Stimulated activated CD8-positive, alpha-beta memory T cell treated with anti-CD3 and anti-CD28 coated beads, Interleukin-2, amount 100 ng/mL, for 1 hour (primary cell): Measurements from ENCODE around the gene TICAM1.
A peak's percentile ranks its signal among the peaks of the same experiment; 100 is the strongest.
"Not testable (repeated sequence)": the region's sequence is repeated elsewhere in the genome, so short reads cannot be mapped to it uniquely, and the experiment has no call there.

Experiments
- DNase-seq, 2 donors: peaks; one replicate each; pipeline ENCODE4 v3.0.0-alpha.2; 2020; ENCODE audit warnings: low read depth in 2 of 2

TICAM1 gene

DNA sequence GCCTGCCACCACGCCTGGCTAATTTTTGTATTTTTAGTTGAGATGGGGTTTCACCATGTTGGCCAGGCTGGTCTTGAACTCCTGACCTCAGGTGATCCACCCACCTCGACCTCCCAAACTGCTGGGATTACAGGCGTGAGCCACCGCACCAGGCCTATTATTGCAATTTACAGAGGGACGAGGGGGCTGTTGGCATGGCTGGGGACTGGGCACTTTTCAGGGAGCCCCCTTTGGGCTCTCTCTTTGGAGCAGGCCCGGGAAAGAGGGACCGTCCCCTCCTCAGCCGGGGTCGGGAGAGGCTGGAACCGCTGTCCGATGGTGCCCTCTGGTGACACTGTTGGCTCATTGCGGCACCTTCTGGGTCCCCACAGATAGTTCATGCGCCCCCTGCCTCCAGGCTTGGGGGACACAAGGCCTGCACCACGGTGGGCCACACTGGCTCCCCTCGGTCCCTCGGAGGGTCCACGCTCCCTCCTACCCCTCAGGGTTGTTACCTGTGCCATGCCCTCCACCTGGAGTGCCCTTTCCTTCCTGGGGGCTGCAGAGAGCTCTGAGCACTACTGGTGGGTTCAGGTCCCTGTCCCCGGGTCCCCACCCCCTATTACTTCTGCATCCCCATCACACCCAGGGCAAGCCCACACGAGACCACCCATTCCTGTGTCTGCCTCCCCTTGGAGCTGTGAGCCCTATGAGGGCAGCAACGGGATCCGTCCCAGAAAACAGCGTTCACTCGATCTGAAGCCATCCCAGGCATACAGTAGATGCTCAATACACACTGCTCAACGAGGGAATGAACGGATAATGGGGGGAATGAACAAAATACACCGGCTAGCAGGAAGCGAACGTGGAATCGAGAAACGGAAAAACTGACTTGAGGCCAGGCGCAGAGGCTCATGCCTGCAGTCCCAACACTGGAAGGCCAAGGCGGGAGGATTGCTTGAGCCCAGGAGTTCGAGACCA is 27.5 kb downstream of the TICAM1 start:
- DNase-seq = peak in 1 of 2 donors; percentile 40

DNA sequence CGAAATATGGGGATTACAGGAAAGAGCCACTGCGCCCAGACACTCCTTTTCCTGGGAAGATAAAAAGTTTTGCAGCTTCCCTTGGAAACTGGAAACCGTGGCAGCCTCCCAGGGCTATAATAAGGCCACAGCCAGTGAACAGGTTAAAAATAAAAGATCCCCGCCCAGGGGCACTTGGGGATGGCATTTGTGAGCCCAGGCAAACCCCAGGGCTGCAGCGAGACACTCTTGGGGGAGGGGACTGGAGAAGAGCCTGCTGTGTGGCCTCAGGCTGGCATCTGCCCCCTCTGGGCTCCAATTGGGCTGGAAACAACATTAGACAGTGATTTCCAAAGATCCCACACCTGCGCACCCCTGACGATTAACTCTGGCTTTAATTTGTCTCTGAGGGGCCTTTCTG is 28.8 kb downstream of the TICAM1 start:
- no peak for DNase-seq

- no peak for DNase-seq
Observed at GRCh38 chr19:4801085-4801619, 30.4 kb downstream of the TICAM1 start.

DNA sequence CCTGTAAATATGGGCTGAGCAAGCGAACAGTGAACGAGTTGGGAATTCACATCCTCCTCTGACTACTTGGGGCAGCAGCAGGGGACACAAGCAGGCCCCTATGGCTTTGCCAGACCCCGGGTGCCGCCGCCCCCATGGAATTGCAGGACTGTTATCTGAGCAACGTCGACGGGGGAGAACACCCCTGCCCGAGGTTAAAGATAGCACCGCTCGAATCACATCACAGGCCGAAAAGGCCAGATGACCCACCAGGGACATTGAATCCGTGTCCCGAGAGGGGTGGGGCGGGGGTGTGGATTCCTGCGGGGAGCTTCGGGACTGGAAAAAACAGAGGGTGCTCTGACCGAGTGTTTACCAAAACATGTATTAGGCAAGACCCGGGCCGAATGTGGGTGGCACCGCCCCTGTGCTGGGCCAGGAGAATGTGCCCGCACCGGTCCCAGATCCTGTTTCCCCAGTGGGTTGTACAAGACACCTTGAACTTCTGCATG is 30.9 kb downstream of the TICAM1 start:
- no peak for DNase-seq

GRCh38 chr19:4795400-4795799 is 36.1 kb downstream of the TICAM1 start:
- DNase-seq = no peak

- DNase-seq = no peak
Observed at GRCh38 chr19:4794971-4795370, 36.5 kb downstream of the TICAM1 start.

GRCh38 chr19:4793278-4793677 is 38.2 kb downstream of the TICAM1 start:
- not testable (repeated sequence) for DNase-seq

- DNase-seq = not testable (repeated sequence)
Observed at GRCh38 chr19:4792866-4793195, 38.7 kb downstream of the TICAM1 start.

GRCh38 chr19:4792019-4792865 is 39.3 kb downstream of the TICAM1 start:
- DNase-seq = not testable (repeated sequence)

- DNase-seq = peak; percentile 93 to 96
Observed at GRCh38 chr19:4791183-4792018, 40.1 kb downstream of the TICAM1 start, which contains the start of gene FEM1A. TSS of gene FEM1A (plus strand) at chr19:4791734. CDS start at chr19:4791855, 121 bp downstream.

- not testable (repeated sequence) for DNase-seq
Observed at GRCh38 chr19:4786412-4787016, 45.0 kb downstream of the TICAM1 start.

DNA sequence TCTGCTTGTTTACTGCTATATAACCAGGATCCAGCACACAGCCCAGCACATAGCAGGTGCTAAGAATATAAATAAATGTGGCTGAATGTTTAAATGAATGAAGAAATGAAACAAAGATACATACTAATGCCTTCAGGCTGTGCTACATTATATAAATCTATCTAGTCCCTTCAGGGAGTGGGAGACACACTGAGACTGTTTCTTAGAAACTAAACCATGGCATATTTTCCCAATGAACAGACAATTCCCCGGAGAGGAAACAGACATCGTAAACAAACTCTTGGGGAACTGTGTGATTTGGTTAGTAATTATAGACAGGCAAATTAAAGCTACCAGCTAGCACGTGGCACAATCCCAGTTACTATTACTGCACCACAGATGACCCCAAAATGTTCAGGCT is 49.7 kb downstream of the TICAM1 start:
- no peak for DNase-seq

DNA sequence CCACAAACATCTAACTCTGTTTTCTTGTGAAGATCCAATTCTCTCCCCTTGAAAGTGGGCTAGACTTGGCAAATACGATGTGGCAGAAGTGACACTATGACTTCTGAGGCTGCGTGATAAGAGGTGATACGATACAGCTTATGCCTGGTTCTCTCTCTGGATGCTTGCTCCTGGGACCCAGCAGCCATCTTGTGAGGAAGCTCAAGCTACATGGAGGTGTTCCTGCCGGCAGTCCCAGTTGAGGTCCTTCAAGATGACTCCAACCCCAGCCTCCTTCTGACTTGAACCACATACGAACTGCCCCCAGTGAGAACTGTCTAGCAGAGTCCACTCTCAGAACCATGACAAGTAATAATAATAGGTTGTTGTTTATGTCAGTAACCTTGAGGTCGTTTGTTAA is 50.7 kb downstream of the TICAM1 start:
- no peak for DNase-seq

DNA sequence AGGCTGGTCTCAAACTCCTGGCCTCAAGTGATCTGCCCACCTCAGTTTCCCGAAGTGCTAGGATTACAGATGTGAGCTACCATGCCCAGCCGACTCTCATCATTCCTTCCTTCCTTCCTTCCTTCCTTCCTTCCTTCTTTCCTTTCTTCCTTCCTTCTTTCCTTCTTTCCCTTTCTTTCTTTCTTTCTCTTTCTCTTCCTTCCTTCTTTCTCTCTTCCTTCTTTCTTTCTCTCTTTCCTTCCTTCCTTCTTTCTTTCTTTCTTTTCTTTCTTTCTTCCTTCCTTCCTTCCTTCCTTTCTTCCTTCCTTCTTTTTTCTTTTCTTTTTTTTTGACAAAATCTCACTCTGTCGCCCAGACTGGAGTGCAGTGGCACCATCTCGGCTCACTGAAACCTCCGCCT is 53.4 kb downstream of the TICAM1 start:
- not testable (repeated sequence) for DNase-seq

DNA sequence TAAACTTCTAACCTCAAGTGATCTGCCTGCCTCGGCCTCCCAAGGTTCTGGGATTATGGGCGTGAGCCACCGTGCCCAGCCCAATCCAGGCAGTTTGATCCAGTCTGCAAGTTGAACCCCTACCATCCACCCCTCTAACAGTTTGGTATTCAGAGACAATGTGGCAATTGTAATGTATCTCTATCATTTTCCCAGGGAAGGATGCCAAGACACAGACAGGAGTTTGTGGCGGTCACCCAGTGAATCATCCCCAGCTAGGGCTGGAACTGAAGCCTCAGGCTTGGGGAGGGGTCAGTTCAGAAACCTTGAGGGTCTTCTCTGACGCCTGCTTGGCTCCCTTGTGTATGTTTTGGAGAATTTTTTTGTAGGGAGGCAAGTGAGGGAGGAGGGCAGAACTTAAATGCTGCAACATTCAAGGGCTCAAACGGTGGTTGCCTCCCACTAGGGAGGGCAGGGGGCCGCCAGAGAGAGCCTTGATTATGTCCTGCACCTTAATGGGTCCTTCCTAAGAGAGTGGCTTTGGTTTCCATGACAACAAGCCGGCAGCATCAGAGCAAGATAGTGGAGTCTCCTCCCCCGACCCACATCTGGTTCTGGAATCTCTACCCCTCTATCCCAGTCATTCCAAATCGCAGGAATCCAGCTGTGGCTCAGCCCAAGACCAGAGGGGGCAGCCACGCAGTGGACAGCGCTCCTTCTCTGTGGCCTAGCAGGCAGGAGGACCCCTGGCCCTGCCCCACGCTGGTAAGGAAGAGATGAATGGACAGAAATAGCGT is 54.9 kb downstream of the TICAM1 start:
- DNase-seq = no peak

- DNase-seq = no peak
Observed at GRCh38 chr19:4775627-4776152, 55.8 kb downstream of the TICAM1 start.

DNA sequence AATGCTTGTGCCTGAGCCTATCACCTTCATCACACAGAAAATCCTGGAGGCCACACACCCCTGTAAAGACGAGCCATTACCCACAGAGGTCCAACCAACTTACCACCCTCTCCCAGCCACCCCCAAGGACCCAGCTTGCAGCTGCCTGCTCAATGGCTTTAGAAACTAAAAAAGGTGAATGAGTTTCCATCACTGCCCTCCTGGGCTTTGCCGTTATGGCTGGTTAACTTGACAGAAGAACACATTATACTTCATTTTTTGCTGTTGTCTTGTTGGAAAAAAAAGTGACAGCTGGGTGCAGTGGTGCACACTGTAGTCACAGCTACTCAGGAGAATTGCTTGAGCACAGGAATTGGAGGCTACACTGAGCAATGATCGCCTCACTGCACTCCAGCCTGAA is 57.4 kb downstream of the TICAM1 start:
- DNase-seq = no peak

- no peak for DNase-seq
Observed at GRCh38 chr19:4773047-4773640, 58.4 kb downstream of the TICAM1 start.

- no peak for DNase-seq
Observed at GRCh38 chr19:4772566-4772965, 58.9 kb downstream of the TICAM1 start.
